T-helper 2 cell treated with Interferon-gamma antibody and Interleukin-4, amounts not matched to agents 100 ng/mL and 5 ng/mL, for 36 hours (primary cell): ENCODE results near the gene GLG1. TPM values are rescaled to one million over a fixed set of nuclear protein-coding genes. Genes with fewer than 3 reads are reported as not detected.
"Not testable (repeated sequence)": the region's sequence is repeated elsewhere in the genome, so short reads cannot be mapped to it uniquely, and the experiment has no call there.

ENCODE experiments used
- intact Hi-C: fragments of 100-400 bp; cut with micrococcal nuclease; formaldehyde crosslinking; loops from one replicate; pipeline ENCODE4 v1.15.1; 2023
- total RNA-seq: library from RNA; stranded (reverse); gene quantifications from 2 replicates; pipeline ENCODE4 v1.2.3, GENCODE V29; 2022

GLG1 gene
- total RNA-seq, 1 donor from 2014 or later, result 93.7 TPM

DNA sequence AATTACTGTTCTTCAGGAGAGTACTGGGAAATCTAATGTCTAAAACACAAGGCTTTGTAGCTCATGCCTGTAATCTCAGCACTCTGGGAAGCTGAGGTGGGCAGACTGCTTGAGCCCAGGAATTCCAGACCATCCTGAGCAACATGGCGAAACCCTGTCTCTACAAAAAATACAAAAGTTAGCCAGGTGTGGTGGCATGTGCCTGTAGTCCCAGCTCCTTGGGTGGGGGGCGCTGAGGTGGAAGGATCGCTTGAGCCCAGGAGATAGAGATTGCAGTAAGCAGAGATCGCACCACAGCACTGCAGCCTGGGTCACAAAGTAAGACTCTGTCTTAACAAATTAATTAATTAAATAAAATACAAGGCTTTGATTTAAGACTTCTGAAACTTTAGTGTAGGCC is 60.8 kb downstream of the GLG1 start:
- intact Hi-C loops, result not testable (repeated sequence)

DNA sequence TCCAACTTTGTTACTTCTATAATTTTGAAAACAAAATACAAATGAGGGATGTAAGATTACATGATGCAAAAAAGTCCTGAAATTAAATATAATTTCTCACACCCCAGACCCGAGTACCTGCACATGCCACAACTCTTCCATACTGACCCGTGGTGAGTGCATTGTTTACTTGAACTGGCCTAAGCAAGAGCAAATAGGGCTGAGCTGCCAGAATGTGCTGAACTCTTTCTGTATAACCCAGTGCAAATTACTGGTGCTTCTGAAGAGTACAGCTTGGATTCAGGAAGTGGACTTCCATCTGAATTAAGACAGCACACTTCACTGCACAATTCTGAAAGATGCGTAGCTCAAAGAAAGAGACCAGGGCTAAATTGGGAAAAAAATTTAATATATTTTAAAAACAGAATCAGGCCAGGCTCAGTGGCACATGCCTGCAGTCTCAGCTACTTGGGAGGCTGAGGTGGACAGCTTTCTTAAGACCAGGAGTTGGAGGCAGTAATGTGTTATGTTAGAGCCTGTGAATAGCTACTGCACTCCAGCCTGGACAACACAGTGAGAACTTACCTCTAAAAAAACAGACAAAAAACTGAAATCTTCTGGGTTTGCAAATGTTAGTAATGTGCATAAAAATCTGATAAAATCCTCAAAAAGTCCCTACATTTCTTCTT is 63.9 kb downstream of the GLG1 start:
- intact Hi-C loops, result not testable (repeated sequence)

DNA sequence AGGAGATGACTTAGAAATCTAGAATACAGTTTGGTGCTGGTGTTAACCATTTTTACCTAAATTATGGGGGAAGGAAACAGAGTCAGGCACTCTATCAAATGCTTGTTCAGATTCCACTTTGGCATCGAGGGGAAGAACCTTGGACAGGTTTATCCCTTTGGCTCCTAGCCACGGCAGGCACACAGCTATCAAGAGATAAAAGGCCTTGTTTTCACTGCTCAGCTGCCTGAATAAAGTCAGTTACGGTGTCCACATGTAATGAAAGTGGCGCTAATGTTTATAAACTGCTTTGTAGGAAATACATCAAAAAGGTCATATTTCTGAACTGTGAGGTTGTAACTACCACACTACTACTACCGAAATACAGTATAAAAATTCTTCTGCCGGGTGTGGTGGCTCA is 66.3 kb downstream of the GLG1 start:
- intact Hi-C loops, result not testable (repeated sequence)

DNA sequence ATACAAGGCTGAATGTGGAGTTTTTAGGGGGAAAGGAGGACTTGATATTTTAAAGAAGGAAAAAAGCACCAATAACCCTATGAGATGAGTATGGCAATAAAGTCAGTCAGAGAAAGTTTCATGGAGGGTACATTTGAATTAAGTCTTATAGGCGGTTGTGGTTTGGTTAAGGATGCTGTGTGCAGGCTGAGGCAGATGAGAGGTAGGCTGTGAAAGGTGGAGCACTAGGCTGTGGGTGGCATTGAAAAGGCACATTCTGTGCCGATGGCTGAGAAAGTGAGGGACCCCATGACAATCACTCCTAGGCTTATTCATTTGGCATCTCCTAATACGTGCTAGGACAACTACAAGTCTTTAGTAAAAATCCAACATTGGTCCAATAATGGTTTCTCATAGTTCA is 68.1 kb downstream of the GLG1 start:
- intact Hi-C loops, result not testable (repeated sequence)

DNA sequence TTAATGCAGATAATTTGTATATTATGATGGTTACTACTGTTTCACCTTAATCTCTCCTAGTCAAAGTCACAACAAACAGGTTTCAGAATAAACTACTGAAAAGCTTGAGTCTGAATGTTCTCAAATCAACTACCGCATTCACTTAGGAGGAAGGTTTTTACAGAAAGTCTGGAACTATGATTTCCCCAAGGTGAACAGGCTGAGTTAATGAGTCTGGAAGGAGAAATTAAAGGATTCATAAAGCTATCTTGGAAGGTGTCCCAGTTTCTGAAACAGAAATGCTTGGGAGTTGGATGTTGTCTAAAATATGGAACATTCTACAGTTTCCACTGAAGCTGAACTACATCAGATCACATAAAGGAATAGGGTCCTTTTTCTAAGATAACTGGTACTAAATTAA is 69.2 kb downstream of the GLG1 start:
- intact Hi-C loops, result not testable (repeated sequence)

DNA sequence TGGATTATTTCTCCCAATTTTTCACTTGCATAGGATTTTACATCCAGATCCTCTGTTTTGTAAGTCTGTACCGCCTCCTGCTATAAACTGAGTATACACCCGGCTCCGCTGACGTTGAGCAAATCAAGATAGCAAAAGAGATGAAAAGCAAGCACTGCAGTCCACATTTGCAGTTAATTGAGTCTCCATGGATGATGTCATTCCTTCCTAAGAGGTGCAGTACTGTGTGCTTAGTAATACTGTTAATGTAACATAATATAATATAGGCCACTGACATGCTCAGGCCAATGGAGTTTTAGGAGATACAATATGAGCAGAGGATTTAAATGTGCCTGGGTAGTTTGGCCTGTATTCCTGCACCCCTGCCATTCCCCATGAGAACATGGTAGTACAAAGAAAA is 72.3 kb downstream of the GLG1 start:
- intact Hi-C loops, result not testable (repeated sequence)

DNA sequence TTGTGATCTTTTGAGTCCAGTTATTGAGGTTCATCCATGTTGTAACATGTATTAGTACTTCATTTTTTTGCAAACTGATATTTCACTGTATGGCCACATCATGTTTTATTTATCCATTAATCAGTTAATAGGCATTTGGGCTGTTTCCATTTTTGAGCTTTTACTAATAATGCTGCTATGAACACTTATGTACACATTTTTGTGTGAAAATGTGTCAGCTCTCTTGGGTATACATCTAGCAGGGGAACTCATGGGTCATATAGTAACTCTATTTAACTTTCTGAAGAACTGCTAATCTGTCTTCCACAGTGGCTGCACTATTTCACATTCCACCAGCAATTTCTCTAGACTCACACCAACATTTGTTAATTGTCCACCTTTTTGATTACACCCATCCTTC is 82.0 kb downstream of the GLG1 start:
- intact Hi-C loops, result no loop called here

DNA sequence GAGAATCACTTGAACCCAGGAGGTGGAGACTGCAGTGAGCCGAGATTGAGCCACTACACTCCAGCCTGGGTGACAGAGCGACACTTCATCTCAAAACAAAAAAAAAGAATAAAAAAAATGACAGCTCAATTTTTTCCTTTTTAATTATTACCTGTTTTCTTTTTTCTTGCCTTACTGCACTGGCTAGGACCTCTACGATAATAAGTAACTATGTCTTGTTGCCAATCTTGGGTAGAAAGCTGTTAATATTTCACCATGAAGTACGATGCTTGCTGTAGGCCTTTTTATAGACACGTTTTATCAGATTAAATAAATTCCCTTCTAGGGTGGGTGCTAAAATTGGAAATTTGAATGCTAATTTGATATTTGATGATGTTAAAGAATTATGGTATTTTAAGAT is 82.8 kb downstream of the GLG1 start:
- intact Hi-C loops, result no loop called here

DNA sequence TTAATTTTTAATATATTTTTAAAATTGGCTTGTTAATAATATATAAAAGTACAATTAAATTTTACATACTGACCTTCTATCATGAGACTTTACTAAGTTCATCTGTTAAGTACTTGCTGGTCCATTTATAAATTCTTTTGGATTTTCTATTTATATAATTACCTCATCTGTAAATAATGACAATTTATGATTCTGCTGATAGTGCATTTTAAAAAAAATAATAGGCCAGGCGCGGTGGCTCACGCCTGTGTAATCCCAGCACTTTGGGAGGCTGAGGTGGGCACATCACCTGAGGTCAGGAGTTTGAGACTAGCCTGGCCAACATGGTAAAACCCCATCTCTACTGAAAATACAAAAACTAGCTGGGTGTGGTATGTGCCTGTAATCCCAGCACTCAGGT is 83.2 kb downstream of the GLG1 start:
- intact Hi-C loops, result not testable (repeated sequence)

DNA sequence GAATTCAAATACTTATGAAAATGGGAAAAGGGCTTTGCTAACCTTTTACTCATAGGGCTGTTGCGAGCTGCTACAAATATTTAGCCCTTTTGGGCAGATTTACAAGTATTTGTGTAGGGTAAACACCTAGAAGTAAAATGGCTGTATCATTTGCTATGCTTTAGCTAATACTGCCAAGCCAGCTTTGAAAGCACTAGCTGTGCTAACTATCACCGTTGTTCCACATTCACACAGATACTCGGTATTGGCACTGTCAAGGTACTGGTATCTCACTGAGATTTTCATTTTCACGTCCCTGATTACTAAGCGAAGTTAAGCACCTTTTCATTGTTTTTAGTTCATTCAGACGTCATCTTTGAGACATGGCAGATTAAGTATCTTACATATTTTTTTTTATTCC is 84.8 kb downstream of the GLG1 start:
- intact Hi-C loops, result no loop called here

DNA sequence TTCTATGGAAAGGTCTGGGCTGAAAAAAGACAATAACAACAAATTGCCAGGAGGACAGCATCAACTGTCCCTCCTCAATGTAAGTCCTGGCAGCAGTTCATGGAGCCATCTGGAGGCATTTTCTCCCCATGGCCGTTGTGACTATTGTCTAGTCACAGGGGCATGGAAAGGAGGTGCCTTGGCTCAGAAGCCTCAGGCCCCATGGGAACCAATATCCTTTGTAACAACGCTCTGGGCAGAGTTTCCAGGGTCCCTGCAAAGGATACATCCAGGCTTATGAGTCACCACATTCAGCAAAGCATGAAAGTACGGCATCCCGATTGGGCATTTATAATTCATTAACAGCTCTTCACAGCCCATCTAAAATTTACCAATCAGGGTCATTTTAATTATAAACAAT is 85.2 kb downstream of the GLG1 start:
- intact Hi-C loops, result no loop called here

DNA sequence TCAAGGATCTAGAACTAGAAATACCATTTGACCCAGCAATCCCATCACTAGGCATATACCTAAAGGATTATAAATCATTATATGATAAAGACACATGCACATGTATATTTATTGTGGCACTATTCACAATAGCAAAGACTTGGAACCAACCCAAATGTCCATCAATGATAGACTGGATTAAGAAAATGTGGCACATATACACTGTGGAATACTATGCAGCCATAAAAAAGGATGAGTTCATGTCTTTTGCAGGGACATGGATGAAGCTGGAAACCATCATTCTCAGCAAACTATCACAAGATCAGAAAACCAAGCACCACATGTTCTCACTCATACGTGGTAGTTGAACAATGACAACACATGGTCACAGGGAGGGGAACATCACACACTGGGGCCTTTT is 88.0 kb downstream of the GLG1 start:
- intact Hi-C loops, result not testable (repeated sequence)

DNA sequence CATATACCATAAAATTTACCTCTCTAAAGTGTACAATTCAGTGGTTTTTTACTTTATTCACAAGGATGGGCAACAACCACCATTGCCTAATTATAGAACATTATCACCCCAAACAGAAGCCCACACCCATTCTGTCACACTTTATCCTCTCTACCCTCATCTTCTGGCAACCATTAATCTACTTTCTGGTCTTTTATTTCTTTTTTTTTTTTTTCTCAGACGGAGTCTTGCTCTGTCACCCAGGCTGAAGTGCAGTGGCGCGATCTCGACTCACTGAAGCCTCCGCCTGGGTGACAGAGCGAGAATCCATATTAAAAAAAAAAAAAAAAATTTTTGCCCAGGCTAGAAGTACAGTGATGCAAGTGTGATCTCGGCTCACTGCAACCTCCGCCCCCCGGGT is 95.0 kb downstream of the GLG1 start:
- intact Hi-C loops, result no loop called here

DNA sequence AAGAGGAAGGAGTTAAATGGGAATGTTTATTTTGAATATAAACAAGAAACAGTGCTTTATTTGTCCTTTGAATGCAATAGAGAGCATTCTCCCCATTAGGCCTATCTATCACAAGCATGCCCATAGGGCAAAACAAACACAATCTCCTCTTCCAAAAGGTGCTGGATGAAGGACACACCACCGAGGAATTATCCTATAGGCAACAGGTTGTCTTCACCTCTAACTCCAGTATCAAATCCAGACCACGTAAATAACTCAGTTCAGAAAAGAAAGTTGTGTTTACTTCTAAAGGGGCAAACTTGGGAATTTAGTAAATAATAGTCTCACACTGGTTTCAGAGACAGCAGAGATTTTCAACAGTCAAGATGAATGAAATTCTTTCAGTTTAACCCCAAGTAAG is 101.9 kb downstream of the GLG1 start:
- intact Hi-C loops, result no loop called here

DNA sequence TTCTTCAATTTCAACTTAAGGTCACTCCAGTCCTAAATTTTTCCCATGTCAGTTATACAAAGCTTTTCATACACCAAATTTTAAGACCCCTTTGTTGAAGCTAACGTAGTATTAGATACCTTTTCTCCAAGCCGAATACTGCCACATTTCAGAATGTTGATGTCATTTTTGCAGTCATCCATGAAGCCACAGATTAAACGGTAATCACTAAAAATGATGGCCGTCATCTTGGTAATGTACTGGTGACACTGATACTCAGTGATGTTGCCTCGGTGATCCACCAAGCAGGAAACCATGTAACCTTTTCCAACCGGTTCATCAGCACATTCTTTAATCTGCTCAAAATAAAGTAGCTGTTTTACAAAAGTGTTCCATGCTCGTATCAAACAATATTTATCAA is 103.5 kb downstream of the GLG1 start:
- intact Hi-C loops, result no loop called here

DNA sequence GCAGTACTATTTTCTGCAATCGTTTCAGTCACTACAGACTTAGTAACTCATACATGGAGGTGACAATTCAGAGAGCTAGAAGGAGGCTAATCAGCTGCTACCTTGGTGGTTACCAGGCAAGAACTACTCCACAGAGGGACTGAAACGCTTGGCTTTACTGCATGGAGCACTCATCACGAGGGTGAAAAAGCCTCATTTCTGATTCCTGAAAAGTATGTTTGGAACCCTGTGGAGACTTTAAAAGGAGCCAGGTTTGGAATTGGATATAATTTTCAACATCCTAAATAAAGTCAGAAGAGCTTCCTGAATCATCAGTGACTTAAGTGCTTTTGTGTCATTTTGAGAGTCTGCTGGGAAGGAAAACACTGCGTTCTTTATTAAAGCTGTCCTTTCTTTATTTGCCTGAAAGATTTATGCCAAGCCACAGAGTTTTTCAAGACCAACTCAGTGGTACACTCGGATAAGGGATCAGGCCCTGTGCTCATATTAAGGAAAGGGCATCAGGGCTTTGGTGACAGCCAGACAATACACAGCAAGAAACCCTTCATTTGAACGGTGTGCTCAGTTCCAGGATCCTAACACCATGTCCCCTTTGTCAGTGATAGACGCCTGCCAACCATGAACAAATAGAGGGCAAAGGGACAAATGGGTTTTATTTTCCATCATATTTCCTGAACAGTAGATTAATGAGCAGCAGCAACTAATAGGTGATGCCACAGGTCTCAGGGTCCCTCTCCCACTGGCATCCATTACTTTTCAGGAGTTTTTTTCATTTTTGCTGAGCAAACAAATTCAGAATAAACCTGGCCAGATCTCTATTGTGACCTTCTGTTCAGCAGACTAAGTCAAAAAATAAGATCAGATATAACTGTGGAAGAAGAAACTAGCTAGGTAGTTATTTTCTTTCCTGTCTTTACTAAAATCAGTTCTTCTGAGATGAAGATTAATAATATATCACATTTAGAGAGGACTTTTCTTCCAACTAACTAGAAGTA is 105.1 kb downstream of the GLG1 start:
- intact Hi-C loops, result no loop called here

DNA sequence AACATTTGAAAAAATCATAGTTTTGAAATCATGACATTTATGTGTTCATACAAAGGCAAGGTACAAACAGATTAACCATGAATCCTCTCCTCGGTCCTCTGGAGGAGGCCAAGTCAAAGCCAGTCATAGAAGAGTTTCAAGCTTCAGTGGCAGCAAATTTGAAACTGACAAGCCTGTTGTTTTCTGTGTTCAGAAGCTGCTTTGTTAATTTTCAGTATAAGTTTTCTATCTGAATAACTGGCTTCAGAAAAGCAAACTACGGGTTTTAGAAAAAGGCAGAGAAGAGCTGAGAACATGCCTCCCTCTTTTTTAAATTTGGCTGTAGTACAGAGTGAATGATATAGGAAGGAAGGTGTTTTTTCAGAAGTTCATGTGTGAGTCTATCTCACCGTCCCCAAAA is 106.0 kb downstream of the GLG1 start:
- intact Hi-C loops, result no loop called here

DNA sequence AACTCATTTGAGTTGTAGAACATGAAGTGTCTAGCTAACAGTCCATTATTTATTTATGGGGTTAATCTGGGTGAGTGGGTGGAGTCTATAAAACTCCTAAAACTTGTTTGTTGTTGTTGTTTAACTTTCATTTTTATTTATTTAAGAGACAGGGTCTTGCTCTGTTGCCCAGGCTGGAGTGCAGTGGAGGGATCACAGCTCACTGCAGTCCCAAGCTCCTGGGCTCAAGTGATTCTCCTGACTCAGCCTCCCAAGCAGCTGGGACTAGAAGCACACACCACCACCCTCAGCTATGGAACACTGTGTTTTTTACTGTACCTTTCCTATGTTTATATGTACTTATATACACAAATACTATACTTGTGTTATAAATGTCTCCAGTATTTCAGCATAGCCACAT is 107.8 kb downstream of the GLG1 start:
- intact Hi-C loops, result no loop called here

DNA sequence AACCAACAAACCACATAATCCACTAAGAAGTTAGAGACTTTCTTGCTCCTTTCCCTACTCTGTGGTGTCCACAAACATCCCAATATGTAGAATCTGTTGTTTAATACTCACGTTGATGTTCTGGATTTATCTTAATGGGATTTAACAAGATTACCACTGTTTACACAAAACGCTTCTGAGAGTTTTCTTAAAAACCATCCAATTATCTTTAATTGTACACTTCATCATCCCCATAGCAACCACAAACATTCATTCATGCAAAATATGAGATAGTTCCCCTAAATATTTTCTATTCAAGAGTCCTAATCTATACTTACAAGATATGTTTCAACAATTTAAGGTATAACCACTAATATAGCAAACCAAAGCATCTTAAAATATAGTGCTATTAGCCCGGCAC is 109.2 kb downstream of the GLG1 start:
- intact Hi-C loops, result no loop called here

DNA sequence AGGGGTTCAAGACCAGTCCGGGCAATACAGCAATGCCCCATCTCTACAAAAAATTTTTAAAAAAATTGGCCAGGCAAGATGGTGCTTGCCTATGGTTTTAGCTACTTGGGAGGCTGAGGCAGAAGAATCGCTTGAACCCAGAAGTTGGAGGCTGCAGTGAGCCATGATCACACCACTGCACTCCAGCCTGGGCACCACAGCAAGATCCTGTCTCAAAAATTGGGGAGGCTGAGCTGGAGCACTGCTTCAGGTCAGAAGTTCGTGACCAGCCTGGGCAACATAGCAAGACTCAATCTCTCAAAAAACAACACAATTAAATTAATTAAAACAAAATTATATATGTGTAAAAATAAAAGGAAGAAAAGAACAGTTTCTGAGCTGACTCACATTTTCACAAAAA is 110.9 kb downstream of the GLG1 start:
- intact Hi-C loops, result no loop called here

DNA sequence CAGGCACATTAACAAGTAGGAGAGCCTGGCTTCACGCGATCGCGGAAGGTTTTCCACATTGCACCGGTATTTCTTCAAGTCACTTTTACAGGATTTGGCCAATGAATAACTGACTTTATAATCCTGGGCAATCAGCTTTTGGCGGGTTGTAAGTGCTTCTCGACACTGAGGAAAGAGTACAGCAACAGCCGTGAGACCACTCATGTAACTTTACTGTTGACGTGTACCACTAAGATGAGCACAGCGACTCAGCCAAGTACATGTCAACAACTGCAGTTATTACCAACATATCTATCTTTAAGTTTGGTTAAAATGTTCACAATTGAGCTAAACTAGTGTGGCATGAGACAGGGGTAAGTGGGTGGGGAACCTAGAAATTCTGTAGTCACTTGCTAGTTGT is 113.9 kb downstream of the GLG1 start:
- intact Hi-C loops, result loop anchor here (5.0 kb wide), 2 partner anchors 114 to 129 kb away; partner anchors contain the start of gene GLG1

DNA sequence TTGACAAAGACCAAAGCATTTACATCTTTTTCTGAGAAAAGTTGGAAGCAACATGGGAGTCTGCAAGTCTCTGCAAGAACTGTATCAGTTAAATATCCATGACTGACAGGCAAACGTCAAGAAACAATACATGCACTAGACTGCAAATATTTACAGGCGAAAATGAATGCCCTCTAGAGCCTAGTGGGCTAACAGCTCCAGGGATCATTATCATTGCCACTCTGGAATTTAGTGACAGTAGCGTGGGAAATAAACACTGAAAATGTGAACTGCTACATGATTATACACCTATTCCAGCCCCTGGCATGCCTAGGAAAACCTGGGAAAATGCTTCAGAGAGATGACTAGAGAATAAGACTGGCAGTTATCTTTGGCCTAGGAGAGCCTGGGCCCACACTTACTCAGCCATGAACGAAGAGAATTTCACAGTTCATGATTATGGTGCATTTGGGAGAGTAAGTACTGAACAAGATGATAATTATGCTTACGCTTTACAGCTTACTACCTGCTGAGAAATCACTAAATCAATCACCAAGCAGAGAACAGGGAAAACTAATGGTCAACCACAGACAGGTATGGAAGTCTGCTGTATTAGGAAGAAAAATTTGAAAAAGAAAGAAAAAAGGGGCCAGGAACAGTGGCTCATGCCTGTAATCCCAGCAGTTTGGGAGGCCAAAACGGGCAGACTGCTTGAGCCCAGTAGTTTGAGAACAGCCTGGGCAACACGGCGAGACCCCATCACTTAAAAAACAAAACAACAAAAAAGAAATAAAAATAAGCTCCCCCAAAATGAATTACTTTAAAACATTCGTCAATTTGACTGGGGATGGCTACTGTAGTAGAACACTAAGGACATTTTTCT is 119.0 kb downstream of the GLG1 start:
- intact Hi-C loops, result no loop called here
